Sigmoid colon (tissue), 7 donors: ENCODE data around the gene APBA1. TPM values are rescaled to one million over a fixed set of nuclear protein-coding genes. Genes with fewer than 3 reads are reported as not detected.
"Not testable (repeated sequence)": the region's sequence is repeated elsewhere in the genome, so short reads cannot be mapped to it uniquely, and the experiment has no call there.

Source experiments
- DNase-seq: peaks from one replicate; pipeline ENCODE4 v3.0.0-alpha.2; 2019
- H3K27ac ChIP-seq, 4 donors: fragments of 200-600 bp; sonication (generic); one replicate each; pipeline ENCODE4 v1.5.1; 2016 to 2019; ENCODE audit warnings: mild to moderate bottlenecking in 1 of 4
- H3K27me3 ChIP-seq, 3 donors: fragments of 200-600 bp; sonication (generic); one replicate each; pipeline ENCODE4 v1.5.1; 2019; ENCODE audit warnings: mild to moderate bottlenecking in 1 of 3
- H3K36me3 ChIP-seq, 4 donors: fragments of 200-600 bp; sonication (generic); one replicate each; pipeline ENCODE4 v1.5.1; 2016 to 2019
- H3K4me1 ChIP-seq, 4 donors: fragments of 200-600 bp; sonication (generic); one replicate each; pipeline ENCODE4 v1.5.1; 2017 to 2019
- H3K4me3 ChIP-seq, 4 donors: fragments of 200-600 bp; sonication (generic); one replicate each; pipeline ENCODE4 v1.5.1; 2017 to 2019; ENCODE audit warnings: mild to moderate bottlenecking in 2 of 4, moderate library complexity in 1 of 4
- H3K9me3 ChIP-seq, 4 donors: fragments of 200-600 bp in 3 of 4; sonication (generic) in 3 of 4; one replicate each; pipeline versions ENCODE4 v1.5.1 to v1.6.1; 2013 to 2019
- EP300 ChIP-seq, 4 donors: sonication (generic); formaldehyde crosslinking; IDR thresholded peaks; one replicate each; pipeline ENCODE4 v1.6.1; 2017; ENCODE audit warnings: antibody characterized with exemption in 4 of 4
- POLR2A ChIP-seq, 2 donors: fragments of 450-650 bp; IDR thresholded peaks; one replicate each; pipeline ENCODE4 v1.6.1; 2016; ENCODE audit warnings: antibody characterized with exemption in 2 of 2, mild to moderate bottlenecking in 2 of 2, moderate library complexity in 2 of 2
- POLR2AphosphoS5 ChIP-seq, 4 donors: sonication (generic); formaldehyde crosslinking; IDR thresholded peaks; one replicate each; pipeline ENCODE4 v1.6.1; 2017; ENCODE audit warnings: antibody characterized with exemption in 4 of 4
- WGBS, 2 donors: extraction: QIAGEN DNeasy Blood & Tissue Kit; methylation state at CpG; one replicate each; pipeline ENCODE4 v1.1.7; 2013; 5-methylcytosine and 5-hydroxymethylcytosine counted together
- intact Hi-C: fragments of 100-400 bp; cut with DNase I; formaldehyde crosslinking; loops from one replicate; pipeline ENCODE4 v1.15.1; 2023
- polyA plus RNA-seq, 3 donors: library from polyadenylated mRNA; stranded (reverse); fragments of 200-250 nt; gene quantifications; one replicate each; pipeline ENCODE4 v1.2.3, GENCODE V29; 2013
- total RNA-seq, 4 donors: library from RNA; depleted of rRNA; stranded (reverse); fragments of >200 nt; gene quantifications; one replicate each; pipeline ENCODE4 v1.1.0, GENCODE V29; 2016
- TF ChIP-seq, protein P1 (sequence below), 4 experiments: fragments of 450-650 bp in 3 of 4; fragments of 200-600 bp in 1 of 4; IDR thresholded peaks; one replicate each; pipeline ENCODE4 v1.5.1; 2016 to 2019; ENCODE audit warnings: antibody characterized with exemption in 4 of 4, mild to moderate bottlenecking in 3 of 4, moderate library complexity in 2 of 4
- donor health status: healthy with polysubstance abuse.
- donor health status: Bipolar disorder and iron deficiency.
- donor health status: healthy.

Gene APBA1
- total and polyA plus RNA-seq, 7 donors, result 1.7 to 6.7 (median 4.2) TPM

DNA sequence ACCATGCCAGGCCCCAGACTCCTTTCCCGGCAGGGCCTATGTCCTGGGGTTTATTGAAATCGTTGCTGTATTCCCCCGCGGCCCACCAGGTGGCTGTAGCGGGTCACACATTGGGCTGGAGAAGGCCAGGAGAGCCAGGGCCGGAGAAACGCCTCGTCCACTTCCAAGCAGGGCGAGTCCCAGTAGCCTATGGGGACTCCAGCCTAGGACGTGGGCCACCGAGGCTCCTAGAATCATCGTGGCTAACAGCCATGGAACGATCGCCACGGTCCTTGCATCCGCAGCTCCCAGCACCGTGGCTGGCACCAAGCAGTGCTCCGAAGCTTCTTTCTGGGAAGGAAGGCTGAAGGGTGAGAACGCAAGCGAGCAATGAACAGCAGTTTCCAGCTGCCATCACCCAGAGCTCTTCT, 259.4 kb downstream of the APBA1 start:
- Histone ChIP-seq H3K4me3 (peak overlapping the region in 2 of 4 donors; percentile 16 to 20), H3K4me1 (no peaks in the 10 kb centered on the region), H3K36me3 (no peaks in the 10 kb centered on the region), H3K9me3 (no peaks in the 10 kb centered on the region), H3K27ac (no peak overlapping the region), H3K27me3 (no peaks in the 10 kb centered on the region)
- TF ChIP-seq EP300 (IDR thresholded peaks at IDR 0.05), result no peak
- TF ChIP-seq, protein P1, sequence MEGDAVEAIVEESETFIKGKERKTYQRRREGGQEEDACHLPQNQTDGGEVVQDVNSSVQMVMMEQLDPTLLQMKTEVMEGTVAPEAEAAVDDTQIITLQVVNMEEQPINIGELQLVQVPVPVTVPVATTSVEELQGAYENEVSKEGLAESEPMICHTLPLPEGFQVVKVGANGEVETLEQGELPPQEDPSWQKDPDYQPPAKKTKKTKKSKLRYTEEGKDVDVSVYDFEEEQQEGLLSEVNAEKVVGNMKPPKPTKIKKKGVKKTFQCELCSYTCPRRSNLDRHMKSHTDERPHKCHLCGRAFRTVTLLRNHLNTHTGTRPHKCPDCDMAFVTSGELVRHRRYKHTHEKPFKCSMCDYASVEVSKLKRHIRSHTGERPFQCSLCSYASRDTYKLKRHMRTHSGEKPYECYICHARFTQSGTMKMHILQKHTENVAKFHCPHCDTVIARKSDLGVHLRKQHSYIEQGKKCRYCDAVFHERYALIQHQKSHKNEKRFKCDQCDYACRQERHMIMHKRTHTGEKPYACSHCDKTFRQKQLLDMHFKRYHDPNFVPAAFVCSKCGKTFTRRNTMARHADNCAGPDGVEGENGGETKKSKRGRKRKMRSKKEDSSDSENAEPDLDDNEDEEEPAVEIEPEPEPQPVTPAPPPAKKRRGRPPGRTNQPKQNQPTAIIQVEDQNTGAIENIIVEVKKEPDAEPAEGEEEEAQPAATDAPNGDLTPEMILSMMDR (IDR thresholded peaks at IDR 0.05), result peak; percentile 5 to 65 (median 39)
- 35 to 43% methylated on average over 20 of the region's 20 CpGs for WGBS, 2 donors
- intact Hi-C loops, result no loop called here
- peak; percentile 70 for DNase-seq

DNA sequence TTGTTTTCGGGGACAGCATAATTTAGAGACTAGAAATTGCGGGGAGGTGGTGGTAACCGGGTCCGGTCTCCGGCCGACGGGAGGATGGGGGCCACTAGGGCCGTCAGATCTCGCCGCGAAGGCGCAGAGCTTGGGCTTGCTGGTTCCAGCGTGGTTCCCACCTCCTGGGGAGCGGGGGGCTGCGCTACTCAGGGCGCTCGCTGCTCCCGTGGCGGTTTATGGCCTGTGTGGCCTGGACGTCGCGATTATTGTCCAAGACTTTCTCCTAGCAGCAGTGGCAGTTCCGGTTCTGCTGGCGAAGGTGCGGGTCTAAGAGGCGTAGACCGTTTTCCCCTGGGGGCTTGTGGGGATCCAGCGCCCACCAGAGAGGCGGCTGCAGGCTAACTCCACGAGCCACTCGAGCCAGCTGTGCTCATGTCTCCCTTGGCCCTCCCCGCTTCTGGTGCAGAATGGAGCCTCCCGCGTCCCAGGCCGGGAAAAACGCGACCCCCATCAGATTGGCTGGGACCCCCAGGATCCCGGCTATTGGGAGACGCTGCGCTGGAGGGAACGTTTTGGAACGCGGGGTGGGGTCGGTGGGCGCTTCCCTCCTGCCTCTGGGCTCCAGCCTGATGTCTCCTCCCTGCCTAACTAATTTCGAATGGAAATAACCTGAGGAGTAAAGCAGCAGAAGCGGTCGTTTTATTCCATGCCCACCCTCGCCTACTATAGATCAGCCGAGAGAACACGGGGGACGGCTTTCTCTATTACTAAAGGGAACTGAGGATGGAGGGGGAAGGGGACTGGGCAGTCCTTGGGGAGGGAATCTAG, 260.0 kb downstream of the APBA1 start:
- no peaks in the 10 kb centered on the region for H3K9me3 ChIP-seq
- WGBS, 2 donors, result 77 to 81% methylated on average over 52 of the region's 52 CpGs
- no peak overlapping the region for H3K4me3 ChIP-seq
- intact Hi-C loops, result no loop called here
- no peaks in the 10 kb centered on the region for H3K4me1 ChIP-seq
- no peak overlapping the region for H3K27ac ChIP-seq
- H3K36me3 ChIP-seq, result no peaks in the 10 kb centered on the region
- H3K27me3 ChIP-seq, result no peaks in the 10 kb centered on the region
- DNase-seq, result no peak
- TF ChIP-seq EP300 (IDR thresholded peaks at IDR 0.05) (no peak), POLR2A (IDR thresholded peaks at IDR 0.05) (no peak)
- TF ChIP-seq, protein P1 (IDR thresholded peaks at IDR 0.05), result no peak

DNA sequence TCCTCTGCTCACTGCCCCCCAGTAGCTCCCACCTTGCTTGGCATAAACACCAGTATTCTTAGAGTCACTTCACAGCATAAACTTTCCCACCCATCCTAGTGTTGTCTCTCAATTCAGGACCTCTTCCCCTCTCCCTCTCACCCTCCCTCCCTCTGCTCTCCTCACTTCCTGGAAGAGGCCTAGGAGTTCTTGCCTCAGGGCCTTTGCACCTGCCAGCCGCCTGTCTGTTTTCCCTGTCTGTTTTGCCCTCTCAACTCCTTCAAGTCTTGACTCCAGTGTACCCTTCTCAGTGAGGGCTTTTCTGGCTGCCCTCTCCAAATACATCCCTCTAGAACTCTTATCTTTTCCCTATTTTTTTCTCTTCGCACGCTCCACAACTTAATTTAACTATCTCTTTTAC, 260.9 kb downstream of the APBA1 start:
- intact Hi-C loops, result no loop called here
- DNase-seq, result no peak
- Histone ChIP-seq H3K4me1 (no peaks in the 10 kb centered on the region), H3K4me3 (no peak overlapping the region), H3K36me3 (no peaks in the 10 kb centered on the region), H3K27ac (no peak overlapping the region), H3K27me3 (no peaks in the 10 kb centered on the region), H3K9me3 (no peaks in the 10 kb centered on the region)
- TF ChIP-seq, protein P1 (IDR thresholded peaks at IDR 0.05), result no peak
- no peak for TF ChIP-seq POLR2A (IDR thresholded peaks at IDR 0.05)
- TF ChIP-seq EP300 (IDR thresholded peaks at IDR 0.05), result no peak
- TF ChIP-seq POLR2AphosphoS5 (IDR thresholded peaks at IDR 0.05), result no peak
- 97 to 98% methylated on average over 3 of the region's 3 CpGs for WGBS, 2 donors

DNA sequence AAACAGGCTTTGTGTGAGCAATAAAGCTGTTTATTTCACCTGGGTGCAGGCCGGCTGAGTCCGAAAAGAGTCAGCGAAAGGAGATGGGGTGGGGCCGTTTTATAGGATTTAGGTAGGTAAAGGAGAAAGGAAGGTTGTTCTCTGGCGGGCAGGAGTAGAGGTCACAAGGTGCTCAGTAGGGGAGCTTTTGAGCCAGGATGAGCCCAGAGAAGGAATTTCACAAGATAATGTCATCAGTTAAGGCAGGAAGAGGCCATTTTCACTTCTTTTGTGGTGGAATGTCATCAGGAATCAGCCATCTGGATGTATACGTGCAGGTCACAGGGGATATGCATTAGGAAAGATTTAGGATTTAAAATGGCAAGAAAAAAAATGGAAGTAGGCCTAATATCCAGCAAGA, 262.2 kb downstream of the APBA1 start:
- DNase-seq, H3K4me3 ChIP-seq, H3K4me1 ChIP-seq, intact Hi-C loops, H3K27ac ChIP-seq, H3K27me3 ChIP-seq, H3K9me3 ChIP-seq, H3K36me3 ChIP-seq: not testable (repeated sequence)
- WGBS, 2 donors, result 33 to 73% methylated on average over 6 of the region's 6 CpGs

DNA sequence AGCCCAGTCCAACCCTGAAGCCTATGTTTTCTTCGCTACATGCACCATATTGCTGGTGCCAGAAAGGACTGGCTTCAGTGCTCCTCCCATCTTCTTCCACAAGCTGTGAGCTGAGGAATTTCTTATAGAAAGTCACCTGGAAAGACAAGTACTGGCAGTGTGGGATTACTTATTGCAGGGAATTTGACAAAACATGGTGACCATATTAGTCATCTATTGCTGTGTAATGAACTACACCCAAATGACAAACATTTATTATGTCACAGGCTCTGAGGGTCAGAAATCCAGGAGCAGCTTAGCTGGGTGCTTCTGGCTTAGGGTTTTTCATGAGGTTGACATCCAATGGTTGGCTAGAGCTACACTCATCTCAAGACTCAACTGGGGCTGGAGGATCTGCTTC, 271.7 kb downstream of the APBA1 start:
- DNase-seq, result no peak
- no peaks in the 10 kb centered on the region for H3K36me3 ChIP-seq
- intact Hi-C loops, result no loop called here
- no peaks in the 10 kb centered on the region for H3K27me3 ChIP-seq
- no peak overlapping the region for H3K27ac ChIP-seq
- peaks cover 0 to 13% (median 4%) of the 10 kb centered on the region in 4 donors for H3K4me1 ChIP-seq
- no peak overlapping the region for H3K4me3 ChIP-seq
- no peak for TF ChIP-seq POLR2A (IDR thresholded peaks at IDR 0.05)
- TF ChIP-seq, protein P1 (IDR thresholded peaks at IDR 0.05), result no peak
- no peak for TF ChIP-seq EP300 (IDR thresholded peaks at IDR 0.05)
- no peak for TF ChIP-seq POLR2AphosphoS5 (IDR thresholded peaks at IDR 0.05)
- H3K9me3 ChIP-seq, result no peaks in the 10 kb centered on the region
- WGBS, 2 donors, result 79 to 84% methylated on average over 1 of the region's 1 CpG
